Naive thymus-derived CD4-positive, alpha-beta T cell (primary cell): ENCODE data around the gene NRSN1. TPM values are rescaled to one million over a fixed set of nuclear protein-coding genes. Genes with fewer than 3 reads are reported as not detected.

Source experiments
- ATAC-seq: fragments of 150-1000 bp; cut with Tn5 transposase; 2 replicates; pipeline ENCODE4 v1.10.0; 2021; ENCODE audit warnings: mild to moderate bottlenecking, moderate library complexity
- CTCF ChIA-PET: fragments of 350-600 bp; sonication (Branson Sonifier 250); formaldehyde crosslinking; loops from one replicate; lab custom pipeline; 2021; ENCODE audit warnings: antibody characterized with exemption; lab: Charles Lee
- POLR2A ChIA-PET: fragments of 350-600 bp; sonication (Branson Sonifier 250); formaldehyde crosslinking; loops from one replicate; lab custom pipeline; 2021; ENCODE audit warnings: antibody characterized with exemption, inconsistent platforms; lab: Charles Lee
- DNase-seq, 9 donors: peaks; one replicate each; pipeline versions ENCODE4 v3.0.0 to v3.0.0-alpha.2; 2020 to 2022; ENCODE audit warnings: mixed read lengths in 1 of 9
- H3K27ac ChIP-seq: one replicate; pipeline ENCODE4 v1.7.0; 2013; ENCODE audit warnings: mild to moderate bottlenecking, low read depth, low read length, moderate library complexity
- H3K27me3 ChIP-seq, 2 donors: one replicate each; pipeline ENCODE4 v1.7.0; 2013; ENCODE audit warnings: low read length in 2 of 2, mild to moderate bottlenecking in 2 of 2, moderate library complexity in 2 of 2; ENCODE audit not compliant: control insufficient read depth in 2 of 2, insufficient read depth in 2 of 2
- H3K36me3 ChIP-seq, 3 experiments: 1 replicate in 2 of 3; 2 replicates in 1 of 3; pipeline ENCODE4 v1.7.0; 2013; ENCODE audit warnings: low read length in 3 of 3, mild to moderate bottlenecking in 3 of 3, moderate library complexity in 1 of 3; ENCODE audit not compliant: insufficient read depth in 3 of 3, control insufficient read depth in 2 of 3
- H3K4me1 ChIP-seq, 2 donors: one replicate each; pipeline ENCODE4 v1.7.0; 2013; ENCODE audit warnings: low read length in 2 of 2, mild to moderate bottlenecking in 2 of 2, moderate library complexity in 1 of 2; ENCODE audit not compliant: control insufficient read depth in 2 of 2, insufficient read depth in 2 of 2
- H3K4me3 ChIP-seq: 2 replicates; pipeline ENCODE4 v1.7.0; 2013; ENCODE audit warnings: mild to moderate bottlenecking, low read length
- H3K9me3 ChIP-seq, 3 experiments: 1 replicate in 2 of 3; 2 replicates in 1 of 3; pipeline ENCODE4 v1.7.0; 2013; ENCODE audit warnings: low read length in 3 of 3; ENCODE audit not compliant: control insufficient read depth in 2 of 3
- H3K27ac Mint-ChIP-seq, 9 donors: one replicate each; pipeline ENCODE4 v1.8.0; 2020 to 2022; ENCODE audit warnings: mixed read lengths in 9 of 9, mild to moderate bottlenecking in 8 of 9, moderate library complexity in 5 of 9, inconsistent platforms in 2 of 9
- H3K27me3 Mint-ChIP-seq, 5 donors: one replicate each; pipeline ENCODE4 v1.8.0; 2021 to 2022; ENCODE audit warnings: mixed read lengths in 5 of 5, mild to moderate bottlenecking in 1 of 5
- H3K36me3 Mint-ChIP-seq, 5 donors: one replicate each; pipeline ENCODE4 v1.8.0; 2020 to 2022; ENCODE audit warnings: mixed read lengths in 5 of 5, mild to moderate bottlenecking in 3 of 5, inconsistent platforms in 1 of 5
- H3K4me1 Mint-ChIP-seq, 7 donors: one replicate each; pipeline ENCODE4 v1.8.0; 2020 to 2022; ENCODE audit warnings: mixed read lengths in 7 of 7, mild to moderate bottlenecking in 3 of 7, inconsistent platforms in 1 of 7
- H3K4me3 Mint-ChIP-seq, 10 donors: one replicate each; pipeline ENCODE4 v1.8.0; 2020 to 2022; ENCODE audit warnings: mild to moderate bottlenecking in 10 of 10, mixed read lengths in 10 of 10, moderate library complexity in 6 of 10, inconsistent platforms in 2 of 10
- H3K9me3 Mint-ChIP-seq, 11 donors: one replicate each; pipeline ENCODE4 v1.8.0; 2020 to 2022; ENCODE audit warnings: mixed read lengths in 11 of 11, mild to moderate bottlenecking in 4 of 11, inconsistent platforms in 1 of 11, moderate library complexity in 1 of 11
- intact Hi-C, 2 donors: fragments of 100-400 bp; cut with micrococcal nuclease; formaldehyde crosslinking; loops; one replicate each; pipeline ENCODE4 v1.15.1; 2023
- polyA plus RNA-seq, 2 donors: library from polyadenylated mRNA; unstranded; fragments of 300-500 nt; fragmentation: Illumina TruSeq; gene quantifications; one replicate each; pipeline ENCODE4 v1.2.3, GENCODE V29; 2021
- total RNA-seq, 6 experiments: library from RNA in 5 of 6; stranded (reverse) in 5 of 6; gene quantifications; 1 replicate in 5 of 6; 2 replicates in 1 of 6; pipeline ENCODE4 v1.2.3 and lab custom pipeline; 2021 to 2026

NRSN1 gene
- total and polyA plus RNA-seq, 7 experiments from 2014 or later: not detected

DNA sequence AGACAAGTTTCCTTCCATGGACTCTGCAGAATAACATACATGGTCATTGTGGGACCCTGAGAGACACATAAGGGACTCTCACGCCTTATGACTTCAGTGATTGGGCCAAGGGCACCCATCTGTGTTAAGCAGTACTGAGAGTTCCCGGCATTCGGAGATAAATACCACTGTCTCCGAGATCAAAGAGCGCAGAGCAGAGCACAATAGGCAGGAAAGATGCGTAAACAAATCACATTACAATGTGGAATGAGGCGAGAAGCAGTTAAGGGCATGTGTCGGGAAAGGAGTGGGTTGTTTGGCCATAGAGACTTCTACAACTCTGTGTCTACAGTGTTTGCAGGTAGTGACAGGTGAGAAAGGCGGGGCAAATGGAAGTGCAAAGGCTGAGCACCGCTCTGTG, 57.6 kb downstream of the NRSN1 start:
- Histone ChIP-seq H3K27me3 (no peaks in the 10 kb centered on the region), H3K36me3 (no peaks in the 10 kb centered on the region), H3K27ac (no peak overlapping the region), H3K4me3 (no peak overlapping the region), H3K9me3 (no peaks in the 10 kb centered on the region), H3K4me1 (no peaks in the 10 kb centered on the region)
- POLR2A ChIA-PET: no interaction called here
- intact Hi-C loops: no loop called here
- CTCF ChIA-PET: no interaction called here
- ATAC-seq: no peak
- H3K4me1 Mint-ChIP-seq: no peaks in the 10 kb centered on the region
- H3K27ac Mint-ChIP-seq: no peak overlapping the region
- peaks cover 0 to 26% (median 11%) of the 10 kb centered on the region in 5 donors for H3K27me3 Mint-ChIP-seq
- peaks cover 0 to 3% (median 0%) of the 10 kb centered on the region in 11 donors for H3K9me3 Mint-ChIP-seq
- no peaks in the 10 kb centered on the region for H3K36me3 Mint-ChIP-seq
- DNase-seq: no peak
- no peak overlapping the region for H3K4me3 Mint-ChIP-seq

DNA sequence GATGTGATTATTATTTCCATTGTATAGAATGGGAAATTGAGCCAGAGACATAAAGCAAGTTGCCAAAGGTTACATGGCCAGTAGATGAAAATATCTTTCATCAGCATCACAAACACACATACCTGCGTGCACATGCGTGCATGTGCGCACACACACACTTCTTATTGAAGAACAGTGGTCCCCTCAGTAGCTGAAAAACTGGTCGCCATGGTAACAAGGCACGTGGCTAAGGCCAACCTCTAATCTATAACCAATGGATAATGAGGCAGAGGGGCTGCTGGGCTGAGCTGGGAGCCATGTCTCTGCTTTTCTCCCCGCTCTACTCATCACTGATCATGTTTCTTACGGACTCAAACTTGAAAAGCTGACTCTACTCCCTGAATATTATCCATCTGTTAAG, 60.3 kb downstream of the NRSN1 start:
- H3K27ac Mint-ChIP-seq: no peak overlapping the region
- peaks cover 0 to 32% (median 28%) of the 10 kb centered on the region in 5 donors for H3K27me3 Mint-ChIP-seq
- no peaks in the 10 kb centered on the region for H3K4me1 Mint-ChIP-seq
- ATAC-seq (no peak), DNase-seq (no peak)
- POLR2A ChIA-PET: no interaction called here
- Histone ChIP-seq H3K9me3 (no peaks in the 10 kb centered on the region), H3K27ac (no peak overlapping the region), H3K4me3 (no peak overlapping the region), H3K27me3 (no peaks in the 10 kb centered on the region), H3K4me1 (no peaks in the 10 kb centered on the region), H3K36me3 (no peaks in the 10 kb centered on the region)
- intact Hi-C loops: no loop called here
- H3K36me3 Mint-ChIP-seq: no peaks in the 10 kb centered on the region
- H3K4me3 Mint-ChIP-seq: no peak overlapping the region
- H3K9me3 Mint-ChIP-seq: peaks cover 0 to 3% (median 0%) of the 10 kb centered on the region in 11 donors
- CTCF ChIA-PET: no interaction called here

DNA sequence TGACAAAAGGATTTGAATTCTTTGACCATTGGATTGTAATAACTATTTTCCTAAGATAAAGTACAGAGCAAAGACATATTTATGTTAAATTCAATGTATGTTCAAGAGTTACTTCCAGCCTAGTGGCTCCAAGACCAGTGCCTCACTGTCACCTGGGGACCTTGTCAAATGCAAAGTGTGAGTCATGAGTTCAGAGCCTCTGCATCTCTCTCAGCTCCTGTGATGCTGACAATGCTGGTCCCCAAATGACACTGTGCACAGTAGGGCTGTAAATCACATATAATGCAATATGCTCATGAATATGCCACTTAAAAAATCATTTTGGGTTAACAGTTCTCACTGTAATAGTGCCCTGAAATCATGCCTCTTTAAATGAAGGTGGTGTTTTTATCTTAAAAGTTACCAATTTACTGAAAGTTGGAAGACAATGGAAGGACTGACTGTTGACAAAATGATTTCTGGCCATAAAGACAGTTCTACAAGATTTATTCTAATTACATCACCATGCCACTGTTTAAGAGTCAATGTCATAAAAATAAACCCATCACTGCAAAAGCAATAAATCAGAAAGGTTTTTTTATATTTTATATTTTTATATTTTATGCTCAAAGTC, 62.1 kb downstream of the NRSN1 start:
- ATAC-seq: no peak
- H3K9me3 ChIP-seq: no peaks in the 10 kb centered on the region

DNA sequence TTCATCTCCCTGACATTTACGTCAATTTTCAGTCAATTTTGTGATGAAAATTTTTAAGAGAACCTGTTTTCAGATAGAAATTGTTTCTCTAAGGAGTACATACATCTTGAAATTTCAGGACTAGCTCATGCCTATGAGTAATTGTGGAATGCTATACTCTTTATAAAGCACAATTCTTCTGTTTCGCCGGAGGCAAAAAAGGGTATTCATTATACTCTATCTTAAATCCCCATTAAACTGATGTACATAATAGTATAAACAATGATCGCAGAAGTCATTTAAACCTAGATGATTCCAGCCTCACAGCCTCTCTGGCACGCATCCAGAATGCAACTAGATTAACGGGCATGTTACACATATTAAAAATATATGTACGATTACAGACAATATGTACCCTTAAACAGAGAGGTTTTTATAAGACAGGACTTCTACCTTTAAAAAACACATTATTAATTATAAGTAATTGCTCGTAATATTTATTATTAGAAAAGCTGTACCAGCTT, 62.6 kb downstream of the NRSN1 start:
- Mint-ChIP-seq H3K4me1 (no peaks in the 10 kb centered on the region), H3K36me3 (no peaks in the 10 kb centered on the region), H3K27me3 (peaks cover 13 to 42% (median 35%) of the 10 kb centered on the region in 5 donors), H3K4me3 (no peak overlapping the region), H3K9me3 (peaks cover 0 to 2% (median 0%) of the 10 kb centered on the region in 11 donors), H3K27ac (no peak overlapping the region)
- DNase-seq: no peak
- ATAC-seq: no peak
- Histone ChIP-seq H3K27ac (no peak overlapping the region), H3K4me1 (no peaks in the 10 kb centered on the region), H3K9me3 (no peaks in the 10 kb centered on the region), H3K27me3 (no peaks in the 10 kb centered on the region), H3K36me3 (no peaks in the 10 kb centered on the region), H3K4me3 (no peak overlapping the region)
- ChIA-PET CTCF (no interaction called here), POLR2A (no interaction called here)
- intact Hi-C loops: no loop called here

More for the DNA sequence above, 62.1 kb downstream of the NRSN1 start:
- DNase-seq: no peak
- Mint-ChIP-seq H3K9me3 (peaks cover 0 to 2% (median 0%) of the 10 kb centered on the region in 11 donors), H3K27me3 (peaks cover 10 to 44% (median 32%) of the 10 kb centered on the region in 5 donors), H3K36me3 (no peaks in the 10 kb centered on the region), H3K4me3 (no peak overlapping the region), H3K4me1 (no peaks in the 10 kb centered on the region), H3K27ac (no peak overlapping the region)
- intact Hi-C loops: no loop called here
- POLR2A ChIA-PET: no interaction called here
- Histone ChIP-seq H3K4me1 (no peaks in the 10 kb centered on the region), H3K4me3 (no peak overlapping the region), H3K36me3 (no peaks in the 10 kb centered on the region), H3K27ac (no peak overlapping the region), H3K27me3 (no peaks in the 10 kb centered on the region)
- CTCF ChIA-PET: no interaction called here

DNA sequence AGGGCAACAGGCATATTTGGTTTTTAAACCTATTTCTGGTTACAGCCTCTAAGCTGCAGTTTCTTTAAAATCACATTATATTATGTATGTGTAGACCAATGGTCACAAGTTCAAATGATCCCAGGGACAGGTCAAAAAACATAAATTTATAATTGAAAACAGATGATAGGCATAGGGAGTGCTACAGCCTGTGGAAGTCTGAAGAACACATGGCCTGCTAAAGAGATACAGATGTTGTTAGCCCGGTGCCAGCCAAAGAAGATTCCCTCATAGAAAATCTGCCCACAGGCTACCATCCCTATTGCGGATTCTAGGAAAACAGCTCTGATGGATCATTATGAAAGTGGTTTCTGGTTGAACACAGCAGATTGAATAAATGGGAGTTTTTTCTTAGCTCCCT, 65.3 kb downstream of the NRSN1 start:
- intact Hi-C loops: no loop called here
- no peak overlapping the region for H3K4me3 Mint-ChIP-seq
- peaks cover 0 to 2% (median 0%) of the 10 kb centered on the region in 11 donors for H3K9me3 Mint-ChIP-seq
- H3K27ac ChIP-seq: no peak overlapping the region
- H3K9me3 ChIP-seq: no peaks in the 10 kb centered on the region
- DNase-seq (no peak), ATAC-seq (no peak)
- POLR2A ChIA-PET: no interaction called here
- CTCF ChIA-PET: no interaction called here
- H3K36me3 Mint-ChIP-seq: no peaks in the 10 kb centered on the region
- H3K36me3 ChIP-seq: no peaks in the 10 kb centered on the region
- peaks cover 17 to 48% (median 39%) of the 10 kb centered on the region in 5 donors for H3K27me3 Mint-ChIP-seq
- no peaks in the 10 kb centered on the region for H3K27me3 ChIP-seq
- H3K4me1 ChIP-seq: no peaks in the 10 kb centered on the region
- no peak overlapping the region for H3K27ac Mint-ChIP-seq
- H3K4me1 Mint-ChIP-seq: no peaks in the 10 kb centered on the region
- H3K4me3 ChIP-seq: no peak overlapping the region

DNA sequence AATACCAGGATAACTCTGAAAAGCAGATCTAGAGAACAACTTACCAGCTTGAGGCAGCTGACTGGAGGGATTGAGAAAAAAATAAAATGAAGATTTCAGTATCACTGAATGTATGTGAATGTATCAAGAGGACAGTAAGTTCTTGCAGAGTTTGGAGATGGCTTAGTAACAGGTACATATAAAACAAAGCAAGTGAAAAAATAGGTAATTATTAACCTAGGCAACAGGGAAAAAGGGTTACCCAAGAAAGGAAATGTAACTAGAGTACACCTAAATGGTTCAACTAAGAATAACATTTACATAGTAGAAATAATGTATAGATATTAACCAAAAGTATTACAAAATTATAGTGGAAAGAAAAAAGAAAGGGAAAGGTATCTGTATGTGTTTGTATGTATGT, 67.3 kb downstream of the NRSN1 start:
- DNase-seq (no peak), ATAC-seq (no peak)
- Histone ChIP-seq H3K4me3 (no peak overlapping the region), H3K27ac (no peak overlapping the region), H3K27me3 (no peaks in the 10 kb centered on the region), H3K4me1 (no peaks in the 10 kb centered on the region), H3K9me3 (no peaks in the 10 kb centered on the region), H3K36me3 (no peaks in the 10 kb centered on the region)
- H3K36me3 Mint-ChIP-seq: no peaks in the 10 kb centered on the region
- no peak overlapping the region for H3K27ac Mint-ChIP-seq
- H3K4me3 Mint-ChIP-seq: no peak overlapping the region
- POLR2A ChIA-PET: no interaction called here
- CTCF ChIA-PET: no interaction called here
- H3K4me1 Mint-ChIP-seq: no peaks in the 10 kb centered on the region
- H3K9me3 Mint-ChIP-seq: peaks cover 0 to 2% (median 0%) of the 10 kb centered on the region in 11 donors
- H3K27me3 Mint-ChIP-seq: peaks cover 17 to 46% (median 42%) of the 10 kb centered on the region in 5 donors
- intact Hi-C loops: no loop called here
